GM12891 (cell line): ENCODE results near the gene KBTBD4.

Experiments used
- PAX5 ChIP-seq: IDR thresholded peaks from 2 replicates; pipeline ENCODE4 v1.6.1; 2011; ENCODE audit warnings: low read length, moderate library complexity, mild to moderate bottlenecking; ENCODE audit not compliant: insufficient read depth, severe bottlenecking
- POLR2A ChIP-seq: IDR thresholded peaks from 2 replicates; pipeline ENCODE4 v1.6.1; 2011; ENCODE audit warnings: low read depth, low read length, control low read depth
- POLR2AphosphoS5 ChIP-seq: IDR thresholded peaks from 2 replicates; pipeline ENCODE4 v1.6.1; 2011; ENCODE audit warnings: low read depth, low read length, control low read depth
- POU2F2 ChIP-seq: IDR thresholded peaks from 2 replicates; pipeline ENCODE4 v1.6.1; 2011; ENCODE audit warnings: low read depth, mild to moderate bottlenecking, control low read depth, low read length, moderate library complexity
- SPI1 ChIP-seq: IDR thresholded peaks from 2 replicates; pipeline ENCODE4 v1.6.1; 2011; ENCODE audit warnings: low read depth, low read length, control low read depth
- TAF1 ChIP-seq: IDR thresholded peaks from 2 replicates; pipeline ENCODE4 v1.6.1; 2011; ENCODE audit warnings: low read depth, low read length, control low read depth

GRCh38 chr11:47545298-47545697 is 33.5 kb downstream of the KBTBD4 start:
- TF ChIP-seq TAF1, result no peak
- no peak for TF ChIP-seq POLR2A
- TF ChIP-seq POLR2AphosphoS5, result no peak
- TF ChIP-seq POU2F2, result no peak
- no peak for TF ChIP-seq SPI1
- TF ChIP-seq PAX5, result no peak
